GM20000 (cell line): Measurements from ENCODE around the gene DCHS2.

Experiments used
- DNase-seq: peaks from one replicate; pipeline ENCODE4 v3.0.0; 2012; ENCODE audit warnings: low spot score
- TF ChIP-seq, protein P1 (sequence below): IDR thresholded peaks from 2 replicates; pipeline ENCODE4 v1.5.1; 2012; ENCODE audit warnings: mild to moderate bottlenecking, control low read depth; ENCODE audit errors: extremely low read depth, missing control alignments

Gene DCHS2

DNA sequence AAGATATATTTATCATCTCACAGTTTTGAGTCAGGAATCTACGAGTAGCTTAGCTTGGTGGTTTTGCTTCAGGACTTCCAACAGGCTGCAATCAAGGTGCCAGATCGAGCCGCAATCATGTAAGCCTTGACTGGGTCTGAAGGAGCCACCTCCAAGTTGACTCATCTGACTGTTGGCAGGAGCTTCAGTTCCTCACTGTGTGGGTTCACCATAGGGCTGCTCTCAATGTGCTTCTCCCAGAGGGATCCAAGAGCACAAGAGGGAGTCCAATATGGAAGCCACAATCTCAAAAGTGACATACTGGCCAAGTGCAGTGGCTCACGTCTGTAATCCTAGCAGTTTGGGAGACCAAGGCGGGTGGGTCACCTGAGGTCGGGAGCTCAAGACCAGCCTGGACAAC lies 26.5 kb downstream of the DCHS2 start:
- DNase-seq = no peak
- TF ChIP-seq, protein P1, sequence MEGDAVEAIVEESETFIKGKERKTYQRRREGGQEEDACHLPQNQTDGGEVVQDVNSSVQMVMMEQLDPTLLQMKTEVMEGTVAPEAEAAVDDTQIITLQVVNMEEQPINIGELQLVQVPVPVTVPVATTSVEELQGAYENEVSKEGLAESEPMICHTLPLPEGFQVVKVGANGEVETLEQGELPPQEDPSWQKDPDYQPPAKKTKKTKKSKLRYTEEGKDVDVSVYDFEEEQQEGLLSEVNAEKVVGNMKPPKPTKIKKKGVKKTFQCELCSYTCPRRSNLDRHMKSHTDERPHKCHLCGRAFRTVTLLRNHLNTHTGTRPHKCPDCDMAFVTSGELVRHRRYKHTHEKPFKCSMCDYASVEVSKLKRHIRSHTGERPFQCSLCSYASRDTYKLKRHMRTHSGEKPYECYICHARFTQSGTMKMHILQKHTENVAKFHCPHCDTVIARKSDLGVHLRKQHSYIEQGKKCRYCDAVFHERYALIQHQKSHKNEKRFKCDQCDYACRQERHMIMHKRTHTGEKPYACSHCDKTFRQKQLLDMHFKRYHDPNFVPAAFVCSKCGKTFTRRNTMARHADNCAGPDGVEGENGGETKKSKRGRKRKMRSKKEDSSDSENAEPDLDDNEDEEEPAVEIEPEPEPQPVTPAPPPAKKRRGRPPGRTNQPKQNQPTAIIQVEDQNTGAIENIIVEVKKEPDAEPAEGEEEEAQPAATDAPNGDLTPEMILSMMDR = no peak

DNA sequence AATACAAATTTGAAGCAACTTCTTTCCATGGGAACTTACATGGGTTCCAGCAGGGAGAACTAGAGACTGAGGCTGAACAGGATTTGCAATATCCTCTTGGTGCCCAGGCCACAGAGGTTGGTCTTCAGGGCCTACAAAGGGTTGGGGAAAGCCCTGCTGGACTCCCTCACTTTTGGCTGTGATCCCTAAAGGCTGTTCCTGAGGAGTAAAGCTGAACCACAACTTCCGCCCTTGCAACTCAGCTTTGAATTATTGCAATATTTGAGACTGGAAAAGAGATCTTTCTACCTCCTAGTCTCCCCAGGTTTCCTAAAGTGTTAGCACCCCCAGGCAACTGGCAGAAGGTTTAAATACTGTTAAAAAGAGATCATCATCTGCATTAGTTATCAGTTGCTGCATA lies 26.9 kb downstream of the DCHS2 start:
- DNase-seq = no peak
- TF ChIP-seq, protein P1 = no peak

DNA sequence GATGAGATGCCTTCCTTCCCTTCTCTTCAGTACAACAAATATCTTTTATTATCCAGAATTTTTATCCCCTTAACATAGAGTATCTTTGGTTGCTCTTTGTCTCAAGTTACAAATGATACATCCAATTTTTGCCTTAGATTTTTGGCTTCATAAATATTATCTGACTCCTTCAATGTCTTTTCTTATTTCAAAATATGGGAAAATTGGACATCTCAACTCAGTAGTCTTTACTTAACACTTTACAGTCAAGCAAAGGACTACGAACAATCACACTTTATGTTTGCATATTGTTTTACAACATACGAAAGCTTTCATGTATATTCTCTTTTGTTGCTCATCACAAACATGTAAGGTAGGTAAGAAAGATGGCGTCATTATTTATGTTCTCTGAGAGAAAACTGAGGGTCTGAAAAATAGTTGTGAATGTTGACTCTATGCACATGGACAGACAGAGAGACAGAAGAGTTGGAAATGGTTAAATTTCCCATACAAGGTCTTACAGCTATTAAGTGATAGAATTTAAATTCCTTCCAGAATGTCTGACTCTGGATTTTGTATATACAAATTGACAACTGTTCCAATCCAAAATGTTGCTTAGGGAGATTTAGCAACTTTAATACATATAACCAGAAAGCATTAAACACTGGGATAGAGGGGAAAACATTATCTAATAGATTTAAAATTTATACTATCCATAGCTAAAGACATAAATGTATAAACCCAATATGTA lies 29.4 kb downstream of the DCHS2 start:
- TF ChIP-seq, protein P1 = no peak
- no peak for DNase-seq

DNA sequence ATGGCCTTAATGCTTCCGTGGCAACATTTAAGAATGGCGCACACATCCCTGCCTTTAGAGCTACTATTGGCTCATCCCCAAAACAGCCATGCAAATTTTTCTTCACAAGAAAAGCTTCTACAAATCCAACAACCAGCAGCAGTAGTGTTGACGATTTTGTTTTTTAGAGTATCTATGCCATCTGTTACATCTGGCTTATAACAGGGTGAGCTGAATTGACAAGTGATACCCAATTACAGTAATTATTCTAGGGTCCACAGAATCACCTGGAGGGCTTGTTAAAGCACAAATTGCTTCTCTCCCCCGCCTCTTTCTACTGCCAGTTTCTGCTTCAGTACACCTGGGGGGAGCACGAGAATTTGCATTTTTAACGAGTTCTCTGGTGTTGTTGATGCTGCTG lies 34.1 kb downstream of the DCHS2 start:
- no peak for DNase-seq
- TF ChIP-seq, protein P1 = no peak

DNA sequence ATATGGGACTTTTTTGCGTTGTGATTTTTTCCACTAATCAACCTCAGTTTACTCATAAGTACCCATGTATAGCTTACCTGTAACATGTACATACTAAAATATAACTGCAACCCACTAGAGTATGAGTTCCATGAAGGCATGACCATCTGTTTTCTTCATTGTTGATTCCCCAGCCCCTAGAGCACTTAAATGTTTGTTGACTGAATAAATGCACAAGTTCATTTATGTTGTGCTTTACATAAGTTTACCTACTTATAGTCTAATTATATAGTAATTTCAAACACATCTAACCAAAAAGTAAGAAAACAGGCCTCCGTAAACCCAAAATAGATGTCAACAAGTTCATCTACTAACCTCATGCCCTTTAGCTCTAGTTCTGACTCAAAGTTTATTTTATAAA lies 34.7 kb downstream of the DCHS2 start:
- TF ChIP-seq, protein P1 = no peak
- no peak for DNase-seq

DNA sequence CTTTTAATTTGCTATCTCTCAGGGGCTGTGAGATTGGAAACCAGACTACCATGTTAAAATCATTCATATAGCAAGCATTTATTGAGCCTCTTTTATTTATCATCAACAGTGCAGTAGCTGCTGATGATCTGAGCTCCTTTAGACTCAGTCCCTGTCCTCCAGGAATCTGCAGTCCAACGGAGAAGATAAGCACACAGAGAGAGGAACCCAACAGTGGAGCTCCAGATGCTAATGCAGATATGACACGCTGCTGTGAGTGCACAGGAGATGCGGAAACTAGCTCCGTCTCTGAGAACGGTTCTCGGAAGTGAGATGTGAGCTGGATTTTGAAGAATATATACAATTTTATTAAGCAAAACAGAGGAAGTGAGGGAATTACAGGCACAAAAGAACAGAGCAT lies 35.4 kb downstream of the DCHS2 start:
- no peak for DNase-seq
- TF ChIP-seq, protein P1 = no peak

DNA sequence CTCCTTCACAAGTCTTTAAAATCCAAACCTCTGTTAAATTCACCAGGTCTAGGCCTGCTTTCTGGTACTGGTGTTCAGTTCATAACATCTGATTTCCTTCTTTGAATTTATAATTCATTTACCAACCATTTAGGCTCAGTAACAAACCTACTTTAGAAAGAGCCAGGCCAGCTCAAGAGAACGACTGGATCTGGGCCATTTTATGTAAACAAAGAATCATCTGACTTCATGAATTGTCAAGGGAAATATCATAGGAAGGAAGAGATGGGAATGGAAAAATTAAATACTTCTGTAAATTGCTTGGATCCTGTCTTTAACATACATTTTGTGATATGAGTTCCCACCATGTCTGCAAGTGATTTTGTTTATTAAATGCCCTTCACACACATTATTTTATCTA lies 36.5 kb downstream of the DCHS2 start:
- DNase-seq = no peak
- TF ChIP-seq, protein P1 = no peak
